GM18907 (cell line): ENCODE data around the gene SH2D3C.
A peak's percentile ranks its signal among the peaks of the same experiment; 100 is the strongest.
"Not testable (repeated sequence)": the region's sequence is repeated elsewhere in the genome, so short reads cannot be mapped to it uniquely, and the experiment has no call there.

Experiments used
- ATAC-seq: cut with Tn5 transposase; IDR thresholded peaks from one replicate; pipeline ENCODE4 v1.9.1; 2021; ENCODE audit warnings: mild to moderate bottlenecking, moderate library complexity; ENCODE audit not compliant: unreplicated experiment

The SH2D3C gene

GRCh38 chr9:127785933-127786772, 7.7 kb upstream of the SH2D3C start, which contains the start of gene CDK9:
CDK9 (plus strand) TSS chr9:127786034; CDS start chr9:127786149, 115 bp downstream.
- peak; percentile 73 for ATAC-seq

- peak; percentile 46 for ATAC-seq
These were observed 6.8 kb upstream of the SH2D3C start for GRCh38 chr9:127785023-127785932.

GRCh38 chr9:127783111-127784008, 4.9 kb upstream of the SH2D3C start:
- ATAC-seq, result no peak

- ATAC-seq, result no peak
These were observed 3.3 kb upstream of the SH2D3C start for GRCh38 chr9:127781806-127782205.

GRCh38 chr9:127780909-127781308, 2.4 kb upstream of the SH2D3C start:
- not testable (repeated sequence) for ATAC-seq

- ATAC-seq, result no peak
These were observed 1.8 kb upstream of the SH2D3C start for GRCh38 chr9:127780126-127780885.

GRCh38 chr9:127779136-127779981, 893 bp upstream of the SH2D3C start:
- ATAC-seq, result peak; percentile 43

GRCh38 chr9:127777368-127777980, 992 bp downstream of the SH2D3C start:
- no peak for ATAC-seq

GRCh38 chr9:127776924-127777289, 1.6 kb downstream of the SH2D3C start:
- ATAC-seq, result no peak

GRCh38 chr9:127776195-127776923, 2.1 kb downstream of the SH2D3C start:
- peak; percentile 34 for ATAC-seq

GRCh38 chr9:127773981-127774380, 4.5 kb downstream of the SH2D3C start:
- no peak for ATAC-seq

- ATAC-seq, result no peak
These were observed 5.2 kb downstream of the SH2D3C start for GRCh38 chr9:127773272-127773671.

GRCh38 chr9:127772603-127773002, 5.9 kb downstream of the SH2D3C start:
- no peak for ATAC-seq

- ATAC-seq, result no peak
These were observed 6.8 kb downstream of the SH2D3C start for GRCh38 chr9:127771570-127772189.

GRCh38 chr9:127770905-127771569, 7.4 kb downstream of the SH2D3C start:
- ATAC-seq, result peak; percentile 83

GRCh38 chr9:127770583-127770904, 7.9 kb downstream of the SH2D3C start:
- ATAC-seq, result no peak

GRCh38 chr9:127769929-127770582, 8.4 kb downstream of the SH2D3C start:
- ATAC-seq, result no peak
